Frontal cortex (tissue), 4 donors: ENCODE measurements around the gene TBC1D4. TPM values are rescaled to one million over a fixed set of nuclear protein-coding genes. Genes with fewer than 3 reads are reported as not detected.

Experiments used
- DNase-seq, 2 donors: peaks; one replicate each; pipeline ENCODE4 v3.0.0; 2012; ENCODE audit warnings: low spot score in 2 of 2
- FAIRE-seq: peaks from 2 replicates; lab custom pipeline; 2012; peaks lifted over from hg19 to GRCh38; lab: Jason Lieb, UNC
- total RNA-seq: library from RNA; depleted of rRNA; stranded (reverse); fragments of >200 nt; gene quantifications from one replicate; pipeline ENCODE4 v1.2.3, GENCODE V29; 2014
- donor health status: control.
- donor health status: control.
- donor health status: control.

Gene TBC1D4
- total RNA-seq, 1 donor from 2014 or later = 9.8 TPM

- no peak for FAIRE-seq
These were observed 79.2 kb downstream of the TBC1D4 start for GRCh38 chr13:75402787-75403186.

GRCh38 chr13:75400775-75401174 is 81.2 kb downstream of the TBC1D4 start:
- no peak for FAIRE-seq
- no peak for DNase-seq

More at GRCh38 chr13:75402787-75403186, 79.2 kb downstream of the TBC1D4 start:
- DNase-seq = no peak

- FAIRE-seq (no peak), DNase-seq (no peak)
These were observed 82.1 kb downstream of the TBC1D4 start for GRCh38 chr13:75399879-75400217.

GRCh38 chr13:75399168-75399878 is 82.6 kb downstream of the TBC1D4 start:
- FAIRE-seq = no peak
- no peak for DNase-seq

- no peak for FAIRE-seq
- DNase-seq = no peak
These were observed 83.9 kb downstream of the TBC1D4 start for GRCh38 chr13:75398072-75398471.

- no peak for DNase-seq
- no peak for FAIRE-seq
These were observed 86.1 kb downstream of the TBC1D4 start for GRCh38 chr13:75395901-75396300.

- no peak for DNase-seq
- no peak for FAIRE-seq
These were observed 86.9 kb downstream of the TBC1D4 start for GRCh38 chr13:75395066-75395465.

- no peak for FAIRE-seq
- DNase-seq = no peak
These were observed 88.0 kb downstream of the TBC1D4 start for GRCh38 chr13:75393839-75394520.

- DNase-seq (no peak), FAIRE-seq (no peak)
These were observed 90.4 kb downstream of the TBC1D4 start for GRCh38 chr13:75391432-75392100.

GRCh38 chr13:75390229-75390628 is 91.7 kb downstream of the TBC1D4 start:
- no peak for DNase-seq
- FAIRE-seq = no peak

- DNase-seq (no peak), FAIRE-seq (no peak)
These were observed 96.3 kb downstream of the TBC1D4 start for GRCh38 chr13:75385708-75386083.

- no peak for DNase-seq
- FAIRE-seq = no peak
These were observed 96.9 kb downstream of the TBC1D4 start for GRCh38 chr13:75384879-75385707.

- DNase-seq (no peak), FAIRE-seq (no peak)
These were observed 98.8 kb downstream of the TBC1D4 start for GRCh38 chr13:75383064-75383715.

GRCh38 chr13:75378301-75378700 is 103.7 kb downstream of the TBC1D4 start:
- DNase-seq = no peak
- no peak for FAIRE-seq

GRCh38 chr13:75376792-75377402 is 105.1 kb downstream of the TBC1D4 start:
- DNase-seq = no peak
- FAIRE-seq = no peak

GRCh38 chr13:75375329-75375728 is 106.6 kb downstream of the TBC1D4 start:
- FAIRE-seq = no peak

GRCh38 chr13:75373988-75374387 is 108.0 kb downstream of the TBC1D4 start:
- DNase-seq = no peak
- FAIRE-seq = no peak

More at GRCh38 chr13:75375329-75375728, 106.6 kb downstream of the TBC1D4 start:
- no peak for DNase-seq

GRCh38 chr13:75372923-75373841 is 108.8 kb downstream of the TBC1D4 start:
- FAIRE-seq (no peak), DNase-seq (no peak)
